HG03469 (cell line): Measurements from ENCODE around the gene GRHL3.

Source experiments
- ATAC-seq: cut with Tn5 transposase; IDR thresholded peaks from one replicate; pipeline ENCODE4 v1.9.1; 2021; ENCODE audit warnings: mild to moderate bottlenecking, moderate library complexity, moderate number of reproducible peaks; ENCODE audit not compliant: unreplicated experiment

GRHL3 gene

GRCh38 chr1:24391882-24392603 is 72.9 kb downstream of the GRHL3 start:
- no peak for ATAC-seq

GRCh38 chr1:24392604-24392946 is 73.4 kb downstream of the GRHL3 start:
- ATAC-seq, result no peak

GRCh38 chr1:24392982-24393650 is 74.0 kb downstream of the GRHL3 start:
- no peak for ATAC-seq

GRCh38 chr1:24393892-24394291 is 74.7 kb downstream of the GRHL3 start:
- no peak for ATAC-seq

- ATAC-seq, result no peak
These were observed 80.9 kb downstream of the GRHL3 start for GRCh38 chr1:24400065-24400464.

- ATAC-seq, result no peak
These were observed 84.6 kb downstream of the GRHL3 start for GRCh38 chr1:24403806-24404205.
